ENCODE measurements around the gene STK17A.

DNA sequence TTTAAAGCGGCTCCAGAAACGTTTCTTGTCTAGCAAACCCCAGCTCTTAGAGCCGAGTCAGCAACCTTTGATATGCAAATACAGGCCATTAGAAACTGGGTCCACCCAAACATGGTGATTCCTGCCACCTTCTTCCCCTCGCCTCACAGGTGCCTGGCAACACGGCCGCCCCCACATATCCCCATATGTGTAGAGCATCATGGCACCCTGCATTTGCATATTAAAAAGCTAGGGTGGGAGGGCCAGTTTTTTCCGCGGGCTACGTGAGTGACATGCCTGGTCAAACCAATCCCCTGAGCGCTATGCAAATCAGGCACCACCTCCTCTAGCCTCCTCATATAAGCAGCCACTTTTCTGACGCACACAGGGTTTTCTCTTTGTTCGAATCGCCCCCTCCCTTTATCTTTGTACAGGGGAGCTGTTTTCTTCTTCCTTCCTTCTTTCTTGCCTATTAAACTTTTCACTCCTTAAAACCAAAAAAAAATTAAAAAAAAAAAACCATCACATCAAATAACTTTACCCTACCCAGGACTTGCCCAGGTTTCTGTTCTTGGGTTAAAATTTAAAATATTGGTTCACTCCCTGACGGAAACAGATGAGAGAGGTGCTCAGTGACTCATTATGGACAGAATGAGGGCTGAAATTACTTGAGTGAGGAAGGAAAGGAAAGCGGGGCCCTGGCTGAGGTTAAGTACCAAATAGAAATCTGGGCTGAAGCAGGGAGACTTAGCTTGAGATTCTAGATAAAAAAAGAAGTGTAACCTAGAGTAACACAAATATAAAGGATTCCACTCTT is 86.6 kb downstream of the STK17A start:
- TF ChIP-seq, protein P1, sequence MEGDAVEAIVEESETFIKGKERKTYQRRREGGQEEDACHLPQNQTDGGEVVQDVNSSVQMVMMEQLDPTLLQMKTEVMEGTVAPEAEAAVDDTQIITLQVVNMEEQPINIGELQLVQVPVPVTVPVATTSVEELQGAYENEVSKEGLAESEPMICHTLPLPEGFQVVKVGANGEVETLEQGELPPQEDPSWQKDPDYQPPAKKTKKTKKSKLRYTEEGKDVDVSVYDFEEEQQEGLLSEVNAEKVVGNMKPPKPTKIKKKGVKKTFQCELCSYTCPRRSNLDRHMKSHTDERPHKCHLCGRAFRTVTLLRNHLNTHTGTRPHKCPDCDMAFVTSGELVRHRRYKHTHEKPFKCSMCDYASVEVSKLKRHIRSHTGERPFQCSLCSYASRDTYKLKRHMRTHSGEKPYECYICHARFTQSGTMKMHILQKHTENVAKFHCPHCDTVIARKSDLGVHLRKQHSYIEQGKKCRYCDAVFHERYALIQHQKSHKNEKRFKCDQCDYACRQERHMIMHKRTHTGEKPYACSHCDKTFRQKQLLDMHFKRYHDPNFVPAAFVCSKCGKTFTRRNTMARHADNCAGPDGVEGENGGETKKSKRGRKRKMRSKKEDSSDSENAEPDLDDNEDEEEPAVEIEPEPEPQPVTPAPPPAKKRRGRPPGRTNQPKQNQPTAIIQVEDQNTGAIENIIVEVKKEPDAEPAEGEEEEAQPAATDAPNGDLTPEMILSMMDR (IDR thresholded peaks at IDR 0.05) = no peak
- no peak for TF ChIP-seq SIN3A (IDR thresholded peaks at IDR 0.05; ENCODE audit: borderline replicate concordance, insufficient read depth, low read depth, low read length)
- TF ChIP-seq, protein P2, sequence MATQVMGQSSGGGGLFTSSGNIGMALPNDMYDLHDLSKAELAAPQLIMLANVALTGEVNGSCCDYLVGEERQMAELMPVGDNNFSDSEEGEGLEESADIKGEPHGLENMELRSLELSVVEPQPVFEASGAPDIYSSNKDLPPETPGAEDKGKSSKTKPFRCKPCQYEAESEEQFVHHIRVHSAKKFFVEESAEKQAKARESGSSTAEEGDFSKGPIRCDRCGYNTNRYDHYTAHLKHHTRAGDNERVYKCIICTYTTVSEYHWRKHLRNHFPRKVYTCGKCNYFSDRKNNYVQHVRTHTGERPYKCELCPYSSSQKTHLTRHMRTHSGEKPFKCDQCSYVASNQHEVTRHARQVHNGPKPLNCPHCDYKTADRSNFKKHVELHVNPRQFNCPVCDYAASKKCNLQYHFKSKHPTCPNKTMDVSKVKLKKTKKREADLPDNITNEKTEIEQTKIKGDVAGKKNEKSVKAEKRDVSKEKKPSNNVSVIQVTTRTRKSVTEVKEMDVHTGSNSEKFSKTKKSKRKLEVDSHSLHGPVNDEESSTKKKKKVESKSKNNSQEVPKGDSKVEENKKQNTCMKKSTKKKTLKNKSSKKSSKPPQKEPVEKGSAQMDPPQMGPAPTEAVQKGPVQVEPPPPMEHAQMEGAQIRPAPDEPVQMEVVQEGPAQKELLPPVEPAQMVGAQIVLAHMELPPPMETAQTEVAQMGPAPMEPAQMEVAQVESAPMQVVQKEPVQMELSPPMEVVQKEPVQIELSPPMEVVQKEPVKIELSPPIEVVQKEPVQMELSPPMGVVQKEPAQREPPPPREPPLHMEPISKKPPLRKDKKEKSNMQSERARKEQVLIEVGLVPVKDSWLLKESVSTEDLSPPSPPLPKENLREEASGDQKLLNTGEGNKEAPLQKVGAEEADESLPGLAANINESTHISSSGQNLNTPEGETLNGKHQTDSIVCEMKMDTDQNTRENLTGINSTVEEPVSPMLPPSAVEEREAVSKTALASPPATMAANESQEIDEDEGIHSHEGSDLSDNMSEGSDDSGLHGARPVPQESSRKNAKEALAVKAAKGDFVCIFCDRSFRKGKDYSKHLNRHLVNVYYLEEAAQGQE (IDR thresholded peaks at IDR 0.05; ENCODE audit: insufficient read depth in 1 of 2, low read depth in 2 of 2, low read length in 1 of 2) = no peak
